SHP77 treated with DMSO at 0.1 percent for 48 hours (cell line): ENCODE results near the gene EXOC1L.

Source experiments
- DNase-seq: peaks from one replicate; lab custom pipeline; 2025; lab: John Stamatoyannopoulos, UW

Gene EXOC1L

GRCh38 chr4:55819634-55820033, at the start of gene EXOC1L:
Gene EXOC1L (plus strand): TSS chr4:55819790. CDS start chr4:55820027, 237 bp downstream.
- DNase-seq = no peak

DNA sequence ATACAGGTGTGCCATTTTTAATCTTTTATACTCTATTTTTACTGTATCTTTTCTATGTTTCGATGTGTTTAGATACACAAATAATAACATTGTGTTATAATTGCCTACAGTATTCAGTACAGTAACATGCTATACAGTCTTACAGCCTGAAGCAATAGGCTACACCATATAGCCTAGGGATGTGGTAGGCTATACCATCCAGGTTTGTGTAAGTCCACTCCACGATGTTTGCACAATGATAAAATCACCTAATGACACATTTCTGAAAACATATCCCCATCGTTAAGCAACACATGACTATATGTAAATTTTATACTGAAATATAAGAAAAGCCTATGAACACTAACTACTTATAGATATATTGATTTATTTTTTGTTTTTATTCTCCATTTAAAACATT, 48.9 kb upstream of the EXOC1L start:
- no peak for DNase-seq

GRCh38 chr4:55781341-55781740, 38.2 kb upstream of the EXOC1L start:
- no peak for DNase-seq

DNA sequence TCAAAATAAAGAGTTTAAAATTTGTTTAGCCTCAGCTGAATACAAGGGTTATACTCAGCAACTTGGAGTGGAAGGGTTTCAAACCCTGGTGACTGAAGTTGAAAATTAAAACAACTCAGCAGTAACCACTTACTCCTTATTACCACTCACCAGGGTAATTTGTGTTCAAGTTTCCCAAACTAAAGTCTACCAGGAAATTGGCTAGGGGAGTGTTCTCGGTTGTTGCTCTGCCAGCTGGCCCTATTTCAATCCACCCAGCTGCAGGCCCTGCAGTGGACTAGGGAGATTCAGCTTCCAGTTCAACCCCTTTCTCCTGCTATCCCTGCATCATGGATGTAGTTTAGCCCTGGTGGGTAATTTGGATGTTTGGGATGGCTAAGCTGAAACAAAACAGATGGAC, 37.8 kb upstream of the EXOC1L start:
- DNase-seq = no peak

DNA sequence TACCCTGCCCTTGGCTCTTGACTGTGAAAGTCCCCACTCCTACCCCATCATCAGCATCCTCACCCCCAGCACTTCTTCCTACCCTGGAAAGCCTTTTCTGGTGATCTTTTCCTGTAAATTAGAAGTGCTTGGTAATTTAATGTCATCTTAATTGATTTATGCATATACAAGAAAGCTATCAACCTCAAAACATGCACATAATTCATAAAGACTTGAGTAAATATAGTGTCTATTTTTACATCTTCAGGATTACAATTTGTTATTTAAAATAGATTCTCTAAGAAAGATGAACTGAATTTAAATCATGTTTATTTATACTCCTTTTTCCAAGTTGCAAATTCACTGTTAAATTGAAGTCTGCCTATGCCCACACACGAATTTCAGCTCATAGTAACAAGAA, 36.0 kb upstream of the EXOC1L start:
- DNase-seq = no peak

- DNase-seq = no peak
These were observed 34.8 kb upstream of the EXOC1L start for GRCh38 chr4:55784747-55785146.

DNA sequence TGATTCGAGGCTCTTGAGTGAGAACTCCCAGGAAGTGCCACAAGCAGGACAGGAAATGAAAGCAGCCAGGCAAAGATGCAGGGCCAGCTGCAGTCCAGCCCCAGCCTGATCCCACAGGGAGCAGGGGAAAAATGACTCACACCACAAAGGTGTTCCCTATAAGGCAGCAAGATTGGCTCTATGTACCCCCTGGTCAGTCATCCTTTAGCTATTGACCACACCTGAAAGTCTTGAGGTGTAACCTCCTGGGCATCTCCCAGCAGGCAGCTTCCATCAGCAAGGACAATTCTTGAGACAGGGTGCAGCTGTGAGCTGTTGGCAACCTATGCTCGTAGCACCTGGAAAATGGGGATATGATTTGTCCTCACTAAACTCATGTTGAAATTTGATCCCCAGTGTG, 27.9 kb upstream of the EXOC1L start:
- DNase-seq = no peak

- no peak for DNase-seq
These were observed 26.1 kb upstream of the EXOC1L start for GRCh38 chr4:55793479-55793878.

DNA sequence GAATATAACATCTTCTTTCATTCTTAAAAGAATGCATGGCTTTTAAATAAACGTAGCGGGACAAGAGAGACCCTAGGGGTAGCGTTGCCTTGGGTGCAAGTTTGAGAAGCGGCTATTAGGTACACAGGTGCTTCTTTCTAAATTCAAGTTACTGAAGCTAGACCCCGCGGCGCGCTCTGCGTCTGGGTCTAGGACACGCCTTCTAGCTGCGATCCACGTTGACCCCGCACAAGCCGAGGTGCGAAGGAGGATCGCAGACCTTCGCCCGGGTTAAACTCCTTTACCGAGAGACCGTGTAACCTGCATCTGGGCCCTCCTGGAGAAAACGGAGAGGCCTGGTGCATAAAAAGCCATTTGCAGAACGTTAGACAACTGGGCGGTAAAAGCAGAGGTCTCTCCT, 25.5 kb upstream of the EXOC1L start:
- no peak for DNase-seq

- DNase-seq = no peak
These were observed 24.2 kb upstream of the EXOC1L start for GRCh38 chr4:55795341-55795740.

- no peak for DNase-seq
These were observed 18.1 kb upstream of the EXOC1L start for GRCh38 chr4:55801498-55801897.

GRCh38 chr4:55807556-55807955, 12.0 kb upstream of the EXOC1L start:
- DNase-seq = no peak

DNA sequence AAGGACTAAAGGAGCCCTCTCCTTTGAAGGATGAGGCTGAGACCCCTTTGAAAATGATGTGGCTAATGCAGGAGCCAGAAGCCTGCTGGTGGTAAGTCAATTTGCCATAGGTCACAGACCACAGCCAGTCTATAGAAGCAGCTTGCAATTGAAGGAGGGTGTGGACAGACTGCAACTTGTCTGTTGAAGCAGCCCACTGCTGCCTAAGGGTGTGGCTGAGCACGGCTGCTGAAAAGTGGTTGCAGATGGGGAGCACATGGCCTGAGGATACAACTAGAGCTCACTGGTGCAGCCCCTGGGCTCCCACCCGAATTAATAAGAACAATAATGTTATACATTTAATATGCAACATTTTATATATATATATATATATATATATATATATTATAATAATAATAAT, 11.4 kb upstream of the EXOC1L start:
- DNase-seq = no peak

- no peak for DNase-seq
These were observed 11.0 kb upstream of the EXOC1L start for GRCh38 chr4:55808632-55809031.

DNA sequence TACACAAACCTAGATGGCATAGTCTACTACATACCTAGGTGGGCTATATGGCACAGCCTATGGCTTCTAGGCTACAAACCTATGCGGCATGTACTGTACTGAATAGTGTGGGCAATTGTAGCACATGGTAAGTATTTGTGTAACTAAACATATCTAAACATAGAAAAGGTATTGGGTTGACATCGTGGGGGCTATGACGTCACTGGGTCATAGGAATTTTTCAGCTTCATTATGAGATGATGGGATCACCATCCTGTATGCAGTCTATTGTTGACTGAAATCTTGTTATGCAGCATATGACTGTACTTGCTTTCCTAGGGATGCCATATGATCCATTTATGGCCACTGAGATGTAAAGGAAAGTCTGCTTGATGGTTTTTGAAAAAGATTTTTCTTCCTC, 1.9 kb upstream of the EXOC1L start:
- no peak for DNase-seq

- no peak for DNase-seq
These were observed 689 bp downstream of the EXOC1L start for GRCh38 chr4:55820279-55820678.

DNA sequence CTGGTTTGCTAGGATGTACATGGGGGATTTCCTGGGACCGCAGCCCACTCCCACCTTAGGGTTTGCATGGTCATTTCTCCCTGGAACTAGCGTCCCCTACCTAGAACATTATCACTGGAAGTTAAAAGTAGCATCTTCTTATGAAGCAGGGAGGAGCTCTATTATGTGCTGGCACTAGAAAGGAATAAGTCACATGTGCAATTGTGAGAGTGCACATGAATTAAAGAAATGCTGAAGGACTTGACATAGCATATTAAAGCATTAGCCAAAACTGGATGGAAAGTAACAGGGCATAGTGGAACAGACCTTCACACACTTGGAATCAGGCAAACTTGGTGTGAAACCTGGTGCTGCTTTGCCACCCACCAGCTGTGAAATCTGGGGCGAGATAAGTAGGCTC, 2.7 kb downstream of the EXOC1L start:
- DNase-seq = no peak

GRCh38 chr4:55824865-55825264, 5.3 kb downstream of the EXOC1L start:
- no peak for DNase-seq

GRCh38 chr4:55826986-55827385, 7.4 kb downstream of the EXOC1L start:
- DNase-seq = no peak

DNA sequence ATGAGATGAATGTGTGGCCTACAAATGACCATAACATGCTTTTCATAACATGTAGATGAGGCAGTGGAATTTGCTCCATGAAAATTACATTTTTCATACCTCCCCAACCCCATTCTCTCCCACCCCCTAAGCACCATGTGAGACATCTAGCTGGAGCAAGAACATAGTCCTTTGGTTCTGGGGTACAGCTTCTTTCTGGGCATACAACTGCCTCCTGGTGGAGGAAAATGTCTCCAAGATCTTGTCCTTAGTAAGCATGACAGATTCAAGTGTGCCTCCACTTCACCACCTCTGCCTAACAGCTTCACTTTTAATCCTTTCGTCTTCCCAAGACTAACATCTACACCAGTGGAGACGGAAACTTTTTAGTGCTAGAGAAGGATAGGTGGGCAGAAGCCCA, 8.0 kb downstream of the EXOC1L start:
- DNase-seq = no peak

- DNase-seq = no peak
These were observed 10.5 kb downstream of the EXOC1L start for GRCh38 chr4:55830048-55830447.

DNA sequence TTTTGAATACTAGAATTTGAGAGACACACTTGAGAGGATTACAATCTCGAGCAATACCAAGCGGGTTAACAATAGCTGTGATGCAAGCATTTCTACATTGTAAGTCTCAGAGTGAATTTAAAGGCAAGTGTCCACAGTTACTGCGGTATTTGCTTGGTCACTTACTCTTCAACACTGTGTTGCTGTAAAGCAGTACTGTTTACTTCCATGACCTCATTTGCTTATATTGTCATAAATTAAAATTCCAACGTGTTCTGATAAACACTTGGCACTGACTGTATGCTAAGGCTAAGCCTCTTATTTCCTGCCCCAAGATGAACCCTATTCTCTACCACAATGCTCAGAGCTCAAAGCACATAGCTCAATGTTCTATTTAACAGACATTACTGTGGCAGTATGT, 11.1 kb downstream of the EXOC1L start:
- DNase-seq = no peak

GRCh38 chr4:55834086-55834795, 14.7 kb downstream of the EXOC1L start:
- DNase-seq = no peak

GRCh38 chr4:55837903-55838302, 18.3 kb downstream of the EXOC1L start:
- DNase-seq = no peak

DNA sequence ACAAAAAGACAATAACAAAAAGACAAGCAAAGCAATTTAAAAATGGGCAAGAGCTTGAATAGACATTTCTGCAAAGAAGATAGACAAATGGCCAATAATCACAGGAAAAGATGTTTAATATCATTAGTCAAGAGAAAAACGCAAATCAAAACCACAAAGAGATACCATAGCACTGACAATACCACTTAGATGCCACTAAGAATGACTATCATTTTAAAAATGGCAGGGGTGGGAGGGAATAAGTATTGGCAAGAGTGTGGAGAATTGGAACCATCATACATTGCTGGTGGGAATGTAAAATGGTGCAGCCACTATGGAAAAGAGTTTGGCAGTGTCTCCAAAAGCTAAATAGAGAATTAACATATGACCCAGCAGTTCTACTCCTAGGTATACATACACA, 18.8 kb downstream of the EXOC1L start:
- no peak for DNase-seq
